IgD-negative memory B cell (primary cell): Measurements from ENCODE around the gene PTH1R. TPM values are rescaled to one million over a fixed set of nuclear protein-coding genes. Genes with fewer than 3 reads are reported as not detected.

Source experiments
- H3K27ac Mint-ChIP-seq, 3 donors: one replicate each; pipeline ENCODE4 v1.8.0; 2020 to 2022; ENCODE audit warnings: mild to moderate bottlenecking in 3 of 3, mixed read lengths in 3 of 3, moderate library complexity in 1 of 3
- H3K27me3 Mint-ChIP-seq: one replicate; pipeline ENCODE4 v1.8.0; 2021; ENCODE audit warnings: mixed read lengths
- H3K36me3 Mint-ChIP-seq: one replicate; pipeline ENCODE4 v1.8.0; 2020; ENCODE audit warnings: mild to moderate bottlenecking, mixed read lengths
- H3K4me1 Mint-ChIP-seq, 3 donors: one replicate each; pipeline ENCODE4 v1.8.0; 2020 to 2022; ENCODE audit warnings: mixed read lengths in 3 of 3, mild to moderate bottlenecking in 1 of 3
- H3K4me3 Mint-ChIP-seq, 4 donors: one replicate each; pipeline ENCODE4 v1.8.0; 2020 to 2022; ENCODE audit warnings: mild to moderate bottlenecking in 4 of 4, mixed read lengths in 4 of 4, moderate library complexity in 3 of 4
- H3K9me3 Mint-ChIP-seq, 3 donors: one replicate each; pipeline ENCODE4 v1.8.0; 2020 to 2021; ENCODE audit warnings: mixed read lengths in 3 of 3, mild to moderate bottlenecking in 1 of 3
- polyA plus RNA-seq: library from polyadenylated mRNA; unstranded; fragments of 300-500 nt; fragmentation: Illumina TruSeq; gene quantifications from one replicate; pipeline ENCODE4 v1.2.3, GENCODE V29; 2021

PTH1R gene
- polyA plus RNA-seq, 1 donor from 2014 or later: not detected

DNA sequence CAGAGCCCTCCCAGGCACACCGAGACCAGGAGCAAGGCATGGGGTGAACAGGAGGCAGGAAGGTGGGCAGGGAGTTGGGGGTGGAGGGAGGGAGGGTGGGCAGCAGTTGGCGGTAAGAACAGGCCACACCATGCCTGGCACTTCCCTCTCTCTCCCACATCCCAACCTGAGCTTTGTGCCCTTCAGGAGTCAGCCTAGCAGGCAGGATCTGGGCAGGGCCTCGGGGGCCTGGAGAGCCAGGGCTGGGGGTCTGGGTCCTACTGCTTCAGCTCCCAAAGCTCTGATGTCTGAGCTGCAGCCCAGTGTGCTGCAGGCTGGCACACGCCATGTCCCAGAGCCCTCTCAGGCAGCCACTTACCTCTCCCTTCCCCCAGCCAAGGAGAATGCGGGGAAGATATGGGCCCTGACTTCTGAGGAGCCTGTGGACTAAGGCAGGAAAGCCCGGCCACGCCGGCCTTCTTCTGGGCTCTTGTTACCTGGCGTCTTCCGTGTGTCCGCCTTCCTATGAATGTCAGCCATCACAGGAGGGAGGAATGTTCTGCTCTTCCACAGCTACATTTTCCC, 11.4 kb upstream of the PTH1R start:
- no peak overlapping the region for H3K4me3 Mint-ChIP-seq
- no peaks in the 10 kb centered on the region for H3K36me3 Mint-ChIP-seq
- H3K9me3 Mint-ChIP-seq: no peaks in the 10 kb centered on the region
- H3K27me3 Mint-ChIP-seq: peaks cover 21% of the 10 kb centered on the region
- H3K4me1 Mint-ChIP-seq: no peaks in the 10 kb centered on the region
- H3K27ac Mint-ChIP-seq: no peak overlapping the region

DNA sequence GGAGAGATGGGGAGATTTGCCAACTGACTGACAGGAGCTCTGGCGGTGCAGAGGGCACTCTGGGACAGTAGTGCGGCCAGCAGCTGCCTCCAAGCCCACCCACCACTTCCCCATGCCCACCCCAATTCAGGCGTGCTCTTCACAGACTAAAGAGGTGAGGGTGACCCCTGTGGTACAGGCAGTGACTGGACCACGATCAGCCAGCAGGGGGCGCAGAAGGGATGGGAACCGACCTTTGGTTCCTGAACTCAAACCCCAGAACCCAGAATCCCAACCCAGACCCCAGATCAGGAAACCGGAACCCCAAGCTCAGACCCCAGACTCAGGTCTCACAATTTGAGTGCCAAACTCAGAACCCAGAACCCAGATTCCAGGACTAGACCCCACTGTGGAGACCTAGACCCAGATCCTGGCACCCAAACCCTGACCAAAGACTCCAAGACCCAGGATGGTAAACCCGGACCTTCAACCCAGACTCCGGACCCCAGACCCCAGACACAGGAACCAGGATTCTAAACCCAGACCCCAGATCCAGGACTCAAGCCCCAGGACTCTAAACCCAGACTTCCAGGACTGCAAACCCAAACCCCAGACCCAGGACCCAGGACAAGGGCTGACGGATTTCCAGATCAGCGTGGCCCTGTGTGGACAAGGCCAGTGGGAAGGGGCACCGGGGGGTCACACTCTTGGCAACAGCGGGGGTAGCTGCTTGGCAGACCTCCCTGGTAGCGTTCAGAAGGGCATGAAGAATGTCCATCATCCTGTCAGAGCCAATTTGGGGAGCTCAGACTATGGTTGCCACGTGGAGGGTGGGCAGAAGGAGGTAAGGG, 10.6 kb upstream of the PTH1R start:
- no peak overlapping the region for H3K4me3 Mint-ChIP-seq
- H3K9me3 Mint-ChIP-seq: no peaks in the 10 kb centered on the region
- peaks cover 21% of the 10 kb centered on the region for H3K27me3 Mint-ChIP-seq
- H3K4me1 Mint-ChIP-seq: no peaks in the 10 kb centered on the region
- peak overlapping the region in 1 of 3 donors; percentile 74 for H3K27ac Mint-ChIP-seq
- H3K36me3 Mint-ChIP-seq: no peaks in the 10 kb centered on the region

DNA sequence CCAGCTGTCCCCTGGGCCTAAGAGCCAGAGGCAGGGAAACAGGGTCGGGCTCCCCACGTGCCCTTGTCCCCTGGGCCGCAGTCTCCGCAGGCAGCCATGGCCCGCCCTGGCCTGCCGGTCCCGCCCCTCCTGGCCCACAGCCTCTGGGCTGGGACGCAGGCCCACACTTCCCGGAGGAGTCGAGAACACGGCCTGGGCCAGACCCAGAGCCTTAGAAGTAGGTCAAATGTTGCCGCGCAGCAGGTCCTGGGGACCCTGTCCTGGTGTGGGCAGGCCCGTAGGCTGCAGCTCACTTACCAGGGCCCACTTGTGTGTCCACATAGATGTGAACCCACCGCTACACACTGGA, 10.0 kb upstream of the PTH1R start:
- H3K27ac Mint-ChIP-seq: peak overlapping the region in 1 of 3 donors; percentile 74
- no peaks in the 10 kb centered on the region for H3K4me1 Mint-ChIP-seq
- H3K27me3 Mint-ChIP-seq: peaks cover 21% of the 10 kb centered on the region
- no peak overlapping the region for H3K4me3 Mint-ChIP-seq
- no peaks in the 10 kb centered on the region for H3K36me3 Mint-ChIP-seq
- no peaks in the 10 kb centered on the region for H3K9me3 Mint-ChIP-seq

DNA sequence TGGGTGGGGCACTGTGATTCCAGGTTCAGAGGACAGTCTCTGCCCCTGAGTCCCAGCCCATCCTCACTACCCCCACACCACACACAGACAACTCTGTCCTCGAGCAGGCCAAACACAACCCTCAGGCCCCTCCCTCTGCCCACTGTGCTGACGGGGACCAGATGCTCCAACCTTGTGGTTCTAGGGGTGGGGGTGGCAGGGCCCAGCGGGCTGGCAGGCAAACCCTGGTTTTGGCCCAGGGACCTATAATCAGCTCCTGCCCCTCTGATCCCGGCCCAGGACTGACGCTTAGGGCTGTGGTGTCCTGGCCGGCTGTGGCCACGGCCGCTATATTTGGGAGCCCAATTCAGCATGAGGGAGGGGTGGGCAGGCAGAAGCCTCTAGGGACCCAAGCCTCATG, 9.2 kb upstream of the PTH1R start:
- H3K27me3 Mint-ChIP-seq: peaks cover 26% of the 10 kb centered on the region
- H3K9me3 Mint-ChIP-seq: no peaks in the 10 kb centered on the region
- H3K36me3 Mint-ChIP-seq: no peaks in the 10 kb centered on the region
- peaks cover 0 to 3% (median 0%) of the 10 kb centered on the region in 3 donors for H3K4me1 Mint-ChIP-seq
- no peak overlapping the region for H3K27ac Mint-ChIP-seq
- peak overlapping the region in 1 of 4 donors; percentile 33 for H3K4me3 Mint-ChIP-seq

DNA sequence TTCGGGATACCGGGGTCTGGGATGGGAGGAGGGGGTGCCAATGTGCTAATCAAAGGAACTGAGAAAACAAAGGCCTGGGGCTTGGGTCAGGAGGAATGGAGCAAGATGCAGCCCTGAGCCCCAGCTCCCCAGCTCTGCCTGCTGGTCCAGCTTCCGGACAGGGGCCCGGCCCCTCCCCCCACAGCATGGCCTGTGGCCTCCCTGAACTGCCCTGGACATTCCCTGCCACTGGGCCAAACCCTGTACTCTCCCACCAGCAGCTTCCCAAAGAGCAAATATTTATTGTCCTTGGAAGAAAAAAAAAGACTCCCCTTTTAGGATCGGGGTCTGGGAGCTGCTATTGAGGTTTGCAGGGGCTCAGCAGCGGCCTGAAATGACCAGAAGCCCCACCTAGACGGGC, 8.6 kb upstream of the PTH1R start:
- H3K27me3 Mint-ChIP-seq: peaks cover 27% of the 10 kb centered on the region
- H3K36me3 Mint-ChIP-seq: no peaks in the 10 kb centered on the region
- H3K27ac Mint-ChIP-seq: no peak overlapping the region
- no peak overlapping the region for H3K4me3 Mint-ChIP-seq
- H3K9me3 Mint-ChIP-seq: no peaks in the 10 kb centered on the region
- peaks cover 0 to 3% (median under 1%) of the 10 kb centered on the region in 3 donors for H3K4me1 Mint-ChIP-seq

DNA sequence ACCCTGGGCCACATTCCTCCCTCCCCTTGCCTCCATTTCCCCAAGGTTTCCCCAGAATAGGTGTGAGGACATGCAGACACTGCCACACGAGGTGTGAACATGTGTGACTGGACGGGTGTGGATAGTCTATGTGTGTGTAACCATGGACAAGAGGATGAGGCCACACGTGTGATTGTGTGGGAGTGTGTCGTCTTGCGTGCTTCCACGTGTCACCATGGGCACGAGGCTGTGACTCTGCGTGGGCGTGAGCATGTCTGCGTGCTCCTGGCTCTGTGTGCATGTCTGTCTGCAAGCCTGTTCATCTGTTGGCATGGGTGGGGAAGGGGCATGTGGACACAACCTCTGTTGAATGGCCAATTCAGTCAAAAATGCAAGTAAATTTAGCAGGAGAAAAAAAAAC, 8.1 kb upstream of the PTH1R start:
- no peaks in the 10 kb centered on the region for H3K9me3 Mint-ChIP-seq
- peaks cover 0 to 5% (median 3%) of the 10 kb centered on the region in 3 donors for H3K4me1 Mint-ChIP-seq
- no peak overlapping the region for H3K27ac Mint-ChIP-seq
- no peak overlapping the region for H3K4me3 Mint-ChIP-seq
- peaks cover 32% of the 10 kb centered on the region for H3K27me3 Mint-ChIP-seq
- H3K36me3 Mint-ChIP-seq: no peaks in the 10 kb centered on the region

DNA sequence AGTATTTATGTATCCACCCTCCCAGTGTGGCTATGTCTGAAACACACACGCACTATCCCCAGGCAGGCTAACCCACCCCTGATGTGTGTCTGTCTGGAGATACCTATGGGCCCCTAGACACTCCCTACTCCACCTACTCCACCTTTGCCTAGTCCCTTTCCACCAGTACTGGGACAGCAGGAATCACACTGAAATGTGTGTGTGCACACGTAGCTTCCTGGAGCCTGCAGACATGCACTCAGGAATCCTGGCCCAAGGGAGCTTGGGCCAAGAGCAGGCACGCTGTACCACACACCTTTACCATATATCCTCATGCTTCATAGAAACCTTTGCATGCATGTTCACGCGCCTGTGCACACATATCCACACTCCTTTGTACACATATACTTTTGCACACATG, 6.9 kb upstream of the PTH1R start:
- H3K4me1 Mint-ChIP-seq: peaks cover 0 to 5% (median 3%) of the 10 kb centered on the region in 3 donors
- no peaks in the 10 kb centered on the region for H3K36me3 Mint-ChIP-seq
- no peak overlapping the region for H3K4me3 Mint-ChIP-seq
- H3K27ac Mint-ChIP-seq: peak overlapping the region in 1 of 3 donors; percentile 22
- peaks cover 33% of the 10 kb centered on the region for H3K27me3 Mint-ChIP-seq
- no peaks in the 10 kb centered on the region for H3K9me3 Mint-ChIP-seq

DNA sequence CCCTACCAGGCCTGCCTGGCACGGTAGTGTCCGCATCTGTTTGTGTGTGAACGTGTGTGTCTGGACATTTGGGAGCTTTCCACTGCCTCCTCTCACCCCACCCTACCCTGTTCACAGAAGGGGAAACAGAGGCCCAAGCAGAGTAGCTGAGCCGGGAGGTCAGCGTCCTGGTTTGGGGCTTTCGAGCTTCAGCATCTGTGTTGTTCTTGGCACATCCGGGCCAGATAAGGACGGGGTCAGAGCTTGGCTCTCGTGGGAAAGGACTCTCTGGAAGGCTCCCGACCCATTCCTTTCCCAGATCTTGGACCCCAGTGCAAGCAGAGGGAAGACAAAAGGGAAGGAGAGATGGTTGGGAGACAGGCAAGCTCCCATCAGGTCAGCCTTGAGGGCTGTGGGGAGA, 6.3 kb upstream of the PTH1R start:
- Mint-ChIP-seq H3K9me3 (no peaks in the 10 kb centered on the region), H3K4me1 (peaks cover 0 to 5% (median 3%) of the 10 kb centered on the region in 3 donors), H3K27ac (no peak overlapping the region), H3K4me3 (no peak overlapping the region), H3K36me3 (no peaks in the 10 kb centered on the region), H3K27me3 (peaks cover 33% of the 10 kb centered on the region)

DNA sequence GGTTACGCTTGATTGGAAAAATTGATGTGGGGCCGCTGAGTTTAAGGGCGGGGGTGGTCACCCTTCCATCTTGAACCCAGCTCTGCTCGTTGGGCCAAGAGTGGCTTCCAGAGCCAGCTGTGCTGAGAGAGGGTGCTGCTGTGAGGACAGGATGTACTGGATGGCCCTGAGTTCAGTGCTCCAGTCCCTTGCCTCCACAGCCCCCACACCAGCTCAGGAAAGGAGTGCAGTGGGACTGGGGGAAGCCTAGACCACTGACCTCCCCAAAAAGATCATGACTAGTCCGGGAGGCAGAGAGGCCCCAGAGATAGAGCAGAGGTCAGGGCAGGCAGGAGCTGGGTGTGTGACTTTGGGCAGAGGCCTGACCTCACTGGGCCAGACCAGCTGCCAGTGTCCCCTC, 4.0 kb upstream of the PTH1R start:
- Mint-ChIP-seq H3K4me3 (no peak overlapping the region), H3K27ac (peak overlapping the region in 1 of 3 donors; percentile 74)

DNA sequence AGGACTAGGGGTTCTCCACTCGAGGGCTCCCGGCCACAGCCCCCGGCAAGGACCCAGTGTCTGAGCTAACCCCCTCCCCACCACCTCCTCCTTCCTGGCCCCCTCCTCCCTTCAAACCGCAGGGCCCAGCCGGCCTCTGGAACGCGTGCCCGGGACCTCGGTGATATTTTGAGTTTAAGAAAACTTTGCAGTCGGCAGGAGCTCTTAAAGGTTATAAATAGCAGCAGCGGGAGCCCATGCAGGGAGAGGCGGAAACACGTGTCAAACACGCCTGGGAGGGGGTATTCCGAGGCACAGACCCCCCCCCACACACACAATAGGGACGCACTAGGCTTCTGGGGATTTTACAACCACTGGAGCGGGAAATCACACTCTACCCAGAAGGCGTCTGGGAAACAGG, 3.1 kb upstream of the PTH1R start:
- H3K27ac Mint-ChIP-seq: peak overlapping the region in 1 of 3 donors; percentile 10
- H3K36me3 Mint-ChIP-seq: no peaks in the 10 kb centered on the region

More for the DNA sequence above, 4.0 kb upstream of the PTH1R start:
- Mint-ChIP-seq H3K4me1 (peaks cover 0 to 5% (median 3%) of the 10 kb centered on the region in 3 donors), H3K27me3 (peaks cover 29% of the 10 kb centered on the region), H3K36me3 (no peaks in the 10 kb centered on the region), H3K9me3 (no peaks in the 10 kb centered on the region)

DNA sequence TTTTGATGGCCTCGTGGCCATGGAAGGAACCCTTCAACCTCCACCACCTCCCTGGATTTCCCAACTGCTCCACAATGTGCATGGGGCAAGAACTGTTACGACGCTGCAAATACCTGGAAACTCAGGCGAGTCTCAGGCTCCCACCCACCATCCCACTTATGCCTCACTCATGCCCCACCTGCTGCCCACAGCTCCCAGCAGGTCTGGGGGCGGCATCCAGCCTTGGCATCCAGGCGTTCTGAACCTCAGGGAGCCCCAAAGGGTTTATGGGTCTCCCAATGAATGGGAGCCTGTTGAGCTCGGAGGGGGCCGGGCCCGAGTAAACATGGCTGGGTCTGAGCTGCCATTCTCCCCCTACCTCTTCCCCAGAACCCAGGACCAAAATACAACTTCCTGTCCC, 2.0 kb upstream of the PTH1R start:
- peaks cover 22% of the 10 kb centered on the region for H3K27me3 Mint-ChIP-seq
- no peaks in the 10 kb centered on the region for H3K9me3 Mint-ChIP-seq
- no peaks in the 10 kb centered on the region for H3K36me3 Mint-ChIP-seq
- H3K27ac Mint-ChIP-seq: no peak overlapping the region
- H3K4me1 Mint-ChIP-seq: peaks cover 0 to 5% (median 4%) of the 10 kb centered on the region in 3 donors
- H3K4me3 Mint-ChIP-seq: no peak overlapping the region

More for the DNA sequence above, 3.1 kb upstream of the PTH1R start:
- no peaks in the 10 kb centered on the region for H3K9me3 Mint-ChIP-seq
- peaks cover 22% of the 10 kb centered on the region for H3K27me3 Mint-ChIP-seq
- no peak overlapping the region for H3K4me3 Mint-ChIP-seq
- H3K4me1 Mint-ChIP-seq: peaks cover 0 to 5% (median 3%) of the 10 kb centered on the region in 3 donors

DNA sequence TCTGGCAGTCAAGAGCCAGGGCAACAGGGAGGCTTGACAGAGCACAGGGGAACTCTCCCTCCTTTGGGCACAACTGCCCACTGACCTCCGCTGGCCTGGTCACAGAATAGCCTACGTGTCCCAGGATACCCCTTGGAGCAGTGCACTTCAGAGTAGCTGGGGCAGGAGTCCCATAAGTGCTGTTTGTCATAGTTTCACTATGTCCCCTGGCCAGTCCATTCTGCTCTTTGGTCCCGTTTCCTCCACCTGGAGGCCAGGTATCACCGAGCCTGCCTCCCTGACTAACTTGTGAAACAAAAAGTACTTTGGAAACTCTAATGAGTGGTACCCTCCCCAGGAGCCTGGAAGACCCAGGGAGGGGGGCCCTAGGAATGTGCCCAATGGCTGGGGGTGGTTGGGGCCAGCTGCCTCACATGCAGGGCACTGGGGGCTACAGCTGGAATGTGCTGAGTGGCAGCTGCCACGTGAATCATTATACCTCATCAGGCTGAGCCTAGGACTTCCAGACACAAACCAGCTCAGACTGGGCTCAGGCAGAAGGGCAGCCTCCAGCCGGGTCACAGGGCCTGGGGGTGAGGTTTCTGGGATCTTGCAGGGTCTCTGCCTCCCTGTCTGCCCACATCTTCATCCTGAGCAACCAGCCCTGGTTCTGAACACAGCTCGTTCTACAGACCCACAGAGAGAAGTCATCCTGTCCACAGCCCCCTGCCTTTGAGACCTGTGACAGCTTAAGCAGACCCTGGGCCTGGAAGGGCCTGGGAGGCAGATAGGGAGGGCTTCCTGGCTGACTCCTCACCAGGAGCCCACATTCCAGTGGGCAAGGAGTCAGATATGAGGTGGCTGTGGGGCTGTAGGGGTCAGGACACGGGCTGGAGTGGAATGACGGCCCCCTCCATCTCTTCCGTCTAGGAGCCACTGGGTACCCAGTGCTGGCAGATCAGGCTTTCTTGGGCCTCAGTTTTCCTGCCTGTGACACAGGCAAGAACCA, 914 bp upstream of the PTH1R start:
- H3K36me3 Mint-ChIP-seq: no peaks in the 10 kb centered on the region
- H3K27me3 Mint-ChIP-seq: peaks cover 25% of the 10 kb centered on the region
- H3K27ac Mint-ChIP-seq: no peak overlapping the region
- H3K4me3 Mint-ChIP-seq: no peak overlapping the region
- no peaks in the 10 kb centered on the region for H3K9me3 Mint-ChIP-seq
- peaks cover 0 to 7% (median 4%) of the 10 kb centered on the region in 3 donors for H3K4me1 Mint-ChIP-seq

DNA sequence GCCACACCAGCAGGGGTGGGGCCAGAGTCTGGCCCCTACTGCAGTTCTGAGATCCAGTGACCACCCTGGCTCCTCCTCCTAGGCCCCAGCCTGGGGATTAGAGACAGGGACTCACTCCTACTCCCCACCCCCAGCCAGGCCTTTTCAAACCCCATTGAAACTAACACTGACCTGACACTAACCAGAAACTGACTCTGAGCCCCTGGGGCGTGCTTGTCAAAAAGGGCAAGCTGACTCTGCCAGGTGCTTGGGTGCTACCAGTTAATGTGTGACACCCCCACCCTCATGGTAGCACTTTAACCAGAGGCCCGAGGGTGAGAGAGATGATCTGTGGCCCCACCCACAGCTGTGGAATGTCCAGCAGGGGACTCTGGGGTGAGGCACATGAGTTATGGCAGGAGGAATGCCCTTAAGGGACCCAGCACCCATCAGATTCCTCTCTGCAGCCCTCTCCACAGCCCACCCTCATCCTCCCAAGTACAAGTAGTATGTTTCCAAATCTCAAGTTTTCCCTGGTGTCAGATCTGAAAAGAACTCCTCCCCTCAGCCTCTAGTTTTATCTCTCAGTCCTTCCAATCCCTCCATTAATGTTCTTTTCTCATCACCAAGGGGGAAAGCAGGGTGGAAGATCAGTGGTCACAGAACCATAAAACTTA, 1.4 kb downstream of the PTH1R start:
- Mint-ChIP-seq H3K27ac (peak overlapping the region in 1 of 3 donors; percentile 66), H3K36me3 (no peaks in the 10 kb centered on the region), H3K9me3 (no peaks in the 10 kb centered on the region), H3K4me3 (no peak overlapping the region), H3K27me3 (peaks cover 24% of the 10 kb centered on the region), H3K4me1 (peaks cover 0 to 4% (median 4%) of the 10 kb centered on the region in 3 donors)

DNA sequence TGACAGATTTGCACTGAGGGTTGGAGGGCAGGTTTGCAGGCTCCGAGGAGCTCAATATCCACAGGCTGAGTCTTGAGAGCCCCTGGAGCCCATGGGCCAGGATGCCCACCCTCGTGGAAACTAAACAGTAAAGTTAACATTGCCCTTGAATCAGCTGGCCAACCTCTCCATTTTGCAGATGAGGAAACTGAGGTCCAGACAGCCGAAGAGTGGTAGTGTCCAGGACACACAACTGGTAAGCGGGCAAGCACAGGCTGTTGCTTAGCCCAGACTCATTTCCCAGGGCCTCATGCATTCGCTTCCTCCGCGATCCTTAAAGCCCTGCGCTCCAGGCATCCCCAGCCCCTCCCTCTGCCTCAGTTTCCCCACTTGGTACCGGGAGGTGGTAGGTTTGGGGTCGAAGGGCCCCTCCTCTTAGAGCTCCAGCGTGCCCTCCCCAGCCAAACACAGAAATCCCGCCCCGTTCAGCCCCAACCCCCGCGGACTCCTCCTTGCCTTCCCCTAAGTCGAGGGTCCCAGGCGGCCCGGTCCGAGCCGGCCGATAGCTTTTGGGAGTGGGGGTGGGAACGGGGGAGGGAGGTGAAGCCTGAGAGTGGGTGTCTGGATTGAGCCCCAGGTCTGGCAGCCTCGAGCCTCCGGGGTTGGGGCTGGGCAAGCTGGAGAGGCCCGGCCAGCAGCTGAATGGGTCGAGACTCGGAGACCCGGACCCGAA, 3.5 kb downstream of the PTH1R start:
- H3K4me1 Mint-ChIP-seq: peaks cover 0 to 2% (median 1%) of the 10 kb centered on the region in 3 donors
- peak overlapping the region in 3 of 4 donors; percentile 70 to 88 (median 76) for H3K4me3 Mint-ChIP-seq
- H3K27ac Mint-ChIP-seq: no peak overlapping the region
- no peaks in the 10 kb centered on the region for H3K36me3 Mint-ChIP-seq
- H3K9me3 Mint-ChIP-seq: no peaks in the 10 kb centered on the region
- H3K27me3 Mint-ChIP-seq: peaks cover 25% of the 10 kb centered on the region
